ENCODE data around the gene ATP8B1.
A peak's percentile ranks its signal among the peaks of the same experiment; 100 is the strongest.
"Not testable (repeated sequence)": the region's sequence is repeated elsewhere in the genome, so short reads cannot be mapped to it uniquely, and the experiment has no call there.

The ATP8B1 gene

DNA sequence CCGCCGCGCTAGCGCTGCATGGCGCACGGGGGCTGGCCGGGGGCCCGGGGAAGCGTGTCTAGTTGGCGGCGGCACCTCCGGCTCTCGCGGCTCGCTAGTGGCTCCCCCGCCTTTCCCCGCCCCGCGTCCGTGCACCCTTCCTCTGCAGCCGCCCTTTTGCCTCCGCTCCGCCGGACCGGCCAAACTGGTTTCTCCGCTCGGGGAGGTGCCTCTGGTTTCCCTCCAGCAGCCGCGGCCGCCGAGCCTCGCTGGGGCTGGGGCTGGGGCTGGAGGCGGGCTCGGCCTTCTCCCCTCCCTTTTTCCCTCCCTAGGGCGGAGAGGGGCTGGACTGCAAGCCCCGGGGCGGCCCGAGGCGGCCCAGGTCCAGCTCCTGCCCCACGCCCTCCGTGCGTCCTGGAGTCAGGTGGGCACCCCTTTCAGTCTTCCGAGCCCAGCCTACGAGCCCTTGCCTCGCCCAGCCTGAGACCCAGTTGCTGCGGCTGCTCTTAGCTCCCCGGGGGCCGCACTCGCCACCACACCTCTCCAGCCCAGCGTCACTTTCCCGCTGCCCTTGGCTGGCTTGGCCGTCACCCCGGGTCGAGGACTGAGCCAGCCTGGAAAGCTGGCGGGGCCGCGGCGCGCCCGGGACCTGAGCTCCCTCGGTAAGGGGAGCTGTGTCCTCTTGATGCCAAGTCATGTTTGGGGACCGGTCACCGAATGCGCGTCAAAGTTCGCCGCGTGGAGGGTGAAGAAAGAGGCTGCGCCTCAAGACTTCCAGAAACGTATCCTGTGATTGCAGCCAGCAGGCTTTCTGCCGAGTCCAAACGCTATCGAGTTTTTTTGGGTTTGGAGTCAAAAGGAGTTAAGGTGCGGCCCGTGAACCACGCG is at the start of gene ATP8B1:
TSS of gene ATP8B1 (minus strand) at position 213 of the 867 bp plus-strand sequence. CDS start 71,508 bp downstream, outside the sequence.
- ATAC-seq, result peak; percentile 84
- TF ChIP-seq GLIS3 (CRISPR knock-in tag; IDR thresholded peaks at IDR 0.05), result no peak
- TF ChIP-seq SNAI2 (CRISPR knock-in tag; IDR thresholded peaks at IDR 0.05), result no peak
- no peak for TF ChIP-seq ZFP30 (CRISPR knock-in tag; IDR thresholded peaks at IDR 0.05)
- TF ChIP-seq BACH2 (CRISPR knock-in tag; IDR thresholded peaks at IDR 0.05; ENCODE audit: borderline replicate concordance), result no peak
- TF ChIP-seq ZNF8 (CRISPR knock-in tag; IDR thresholded peaks at IDR 0.05), result no peak
- TF ChIP-seq CSDC2 (CRISPR knock-in tag; IDR thresholded peaks at IDR 0.05), result no peak
- no peak for TF ChIP-seq ARNTL (CRISPR knock-in tag; IDR thresholded peaks at IDR 0.05; ENCODE audit: borderline replicate concordance, low read depth)
- TF ChIP-seq ZNF565 (CRISPR knock-in tag; conservative IDR thresholded peaks at IDR 0.05; ENCODE audit: low read depth), result no peak
- TF ChIP-seq PPARA (CRISPR knock-in tag; IDR thresholded peaks at IDR 0.05; ENCODE audit: borderline replicate concordance), result no peak
- TF ChIP-seq TOX (CRISPR knock-in tag; IDR thresholded peaks at IDR 0.05; ENCODE audit: borderline replicate concordance), result no peak
- no peak for TF ChIP-seq CSRNP3 (CRISPR knock-in tag; IDR thresholded peaks at IDR 0.05)
- no peak for TF ChIP-seq ZFP3 (CRISPR knock-in tag; IDR thresholded peaks at IDR 0.05)
- TF ChIP-seq ZC3H10 (CRISPR knock-in tag; IDR thresholded peaks at IDR 0.05), result no peak
- TF ChIP-seq ZNF70 (CRISPR knock-in tag; IDR thresholded peaks at IDR 0.05), result no peak
- TF ChIP-seq TCF4 (CRISPR knock-in tag; IDR thresholded peaks at IDR 0.05; ENCODE audit: borderline replicate concordance), result no peak
- TF ChIP-seq ISL1 (CRISPR knock-in tag; IDR thresholded peaks at IDR 0.05), result no peak
- TF ChIP-seq, protein P1, sequence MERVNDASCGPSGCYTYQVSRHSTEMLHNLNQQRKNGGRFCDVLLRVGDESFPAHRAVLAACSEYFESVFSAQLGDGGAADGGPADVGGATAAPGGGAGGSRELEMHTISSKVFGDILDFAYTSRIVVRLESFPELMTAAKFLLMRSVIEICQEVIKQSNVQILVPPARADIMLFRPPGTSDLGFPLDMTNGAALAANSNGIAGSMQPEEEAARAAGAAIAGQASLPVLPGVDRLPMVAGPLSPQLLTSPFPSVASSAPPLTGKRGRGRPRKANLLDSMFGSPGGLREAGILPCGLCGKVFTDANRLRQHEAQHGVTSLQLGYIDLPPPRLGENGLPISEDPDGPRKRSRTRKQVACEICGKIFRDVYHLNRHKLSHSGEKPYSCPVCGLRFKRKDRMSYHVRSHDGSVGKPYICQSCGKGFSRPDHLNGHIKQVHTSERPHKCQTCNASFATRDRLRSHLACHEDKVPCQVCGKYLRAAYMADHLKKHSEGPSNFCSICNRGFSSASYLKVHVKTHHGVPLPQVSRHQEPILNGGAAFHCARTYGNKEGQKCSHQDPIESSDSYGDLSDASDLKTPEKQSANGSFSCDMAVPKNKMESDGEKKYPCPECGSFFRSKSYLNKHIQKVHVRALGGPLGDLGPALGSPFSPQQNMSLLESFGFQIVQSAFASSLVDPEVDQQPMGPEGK (CRISPR knock-in tag; IDR thresholded peaks at IDR 0.05; ENCODE audit: borderline replicate concordance), result no peak

- TF ChIP-seq RARB (CRISPR knock-in tag; IDR thresholded peaks at IDR 0.05) (no peak), PPARA (CRISPR knock-in tag; IDR thresholded peaks at IDR 0.05; ENCODE audit: borderline replicate concordance) (no peak), ESRRG (CRISPR knock-in tag; IDR thresholded peaks at IDR 0.05) (no peak), TCF4 (CRISPR knock-in tag; IDR thresholded peaks at IDR 0.05; ENCODE audit: borderline replicate concordance) (no peak), SNAI2 (CRISPR knock-in tag; IDR thresholded peaks at IDR 0.05) (no peak), BACH2 (CRISPR knock-in tag; IDR thresholded peaks at IDR 0.05; ENCODE audit: borderline replicate concordance) (no peak), ISL1 (CRISPR knock-in tag; IDR thresholded peaks at IDR 0.05) (no peak), ARNTL (CRISPR knock-in tag; IDR thresholded peaks at IDR 0.05; ENCODE audit: borderline replicate concordance, low read depth) (no peak), ZNF565 (CRISPR knock-in tag; conservative IDR thresholded peaks at IDR 0.05; ENCODE audit: low read depth) (no peak)
- TF ChIP-seq, protein P2, sequence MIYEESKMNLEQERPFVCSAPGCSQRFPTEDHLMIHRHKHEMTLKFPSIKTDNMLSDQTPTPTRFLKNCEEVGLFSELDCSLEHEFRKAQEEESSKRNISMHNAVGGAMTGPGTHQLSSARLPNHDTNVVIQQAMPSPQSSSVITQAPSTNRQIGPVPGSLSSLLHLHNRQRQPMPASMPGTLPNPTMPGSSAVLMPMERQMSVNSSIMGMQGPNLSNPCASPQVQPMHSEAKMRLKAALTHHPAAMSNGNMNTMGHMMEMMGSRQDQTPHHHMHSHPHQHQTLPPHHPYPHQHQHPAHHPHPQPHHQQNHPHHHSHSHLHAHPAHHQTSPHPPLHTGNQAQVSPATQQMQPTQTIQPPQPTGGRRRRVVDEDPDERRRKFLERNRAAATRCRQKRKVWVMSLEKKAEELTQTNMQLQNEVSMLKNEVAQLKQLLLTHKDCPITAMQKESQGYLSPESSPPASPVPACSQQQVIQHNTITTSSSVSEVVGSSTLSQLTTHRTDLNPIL (CRISPR knock-in tag; IDR thresholded peaks at IDR 0.05; ENCODE audit: low read depth), result no peak
- TF ChIP-seq, protein P1 (CRISPR knock-in tag; IDR thresholded peaks at IDR 0.05; ENCODE audit: borderline replicate concordance), result no peak
Measured at GRCh38 chr18:57850063-57850462, 46.9 kb upstream of the ATP8B1 start.

GRCh38 chr18:57848374-57848773 is 45.3 kb upstream of the ATP8B1 start:
- ATAC-seq, result peak; percentile 23; the same call in 1 of the 3 replicates

More at GRCh38 chr18:57850063-57850462, 46.9 kb upstream of the ATP8B1 start:
- ATAC-seq, result no peak

- ATAC-seq, result not testable (repeated sequence)
Measured at GRCh38 chr18:57847431-57847830, 44.3 kb upstream of the ATP8B1 start.

Data from SK-N-SH treated with all-trans-retinoic acid at 6 μM for 48 hours (cell line).